ENCODE results near the gene KRTAP4-16. TPM values are rescaled to one million over a fixed set of nuclear protein-coding genes. Genes with fewer than 3 reads are reported as not detected.

Gene KRTAP4-16
- total RNA-seq, 1 experiment from 2014 or later: not detected

- no TSS peak for BruUV-seq (replicated peaks)
- no peaks in the 10 kb centered on the region for H3K9me2 ChIP-seq (ENCODE audit: insufficient read depth)
- ChIA-PET POLR2A (no interaction called here), RAD21 (ENCODE audit: low non-redundant PET in 1 of 2, low total read pairs in 2 of 2, uncharacterized antibody in 2 of 2, unreplicated experiment in 2 of 2) (no interaction called here), CTCF (no interaction called here)
- no peak overlapping the region for H3K4me2 ChIP-seq (ENCODE audit: low read length)
- H3K4me3 ChIP-seq (replicated peaks in 1 of 2; ENCODE audit: low read depth in 1 of 2, low read length in 2 of 2): no peak overlapping the region
- peaks cover 0 to 58% of the 10 kb centered on the region in 2 experiments; a peak in 2 of 4 replicates for H3K4me1 ChIP-seq (ENCODE audit: control insufficient read depth in 1 of 2, insufficient read depth in 2 of 2, low read length in 2 of 2)
- DNase-seq (ENCODE audit: low read depth, low spot score): no peak
- H3K27me3 ChIP-seq (ENCODE audit: insufficient read depth, low read length): no peaks in the 10 kb centered on the region
- H4K20me1 ChIP-seq (ENCODE audit: insufficient read depth): no peaks in the 10 kb centered on the region
- no peak overlapping the region for H2AFZ ChIP-seq (ENCODE audit: low read depth, low read length, poor library complexity, severe bottlenecking)
- H3K27ac ChIP-seq (ENCODE audit: low read depth, low read length): no peak overlapping the region
- intact Hi-C loops (cut with micrococcal nuclease): no loop called here
- TF ChIP-seq SP1 (IDR thresholded peaks at IDR 0.05; ENCODE audit: low read depth): no peak
- TF ChIP-seq ZFX (IDR thresholded peaks at IDR 0.05): no peak
- no peak for TF ChIP-seq CBX3 (IDR thresholded peaks at IDR 0.05; ENCODE audit: low read depth)
- TF ChIP-seq EZH2phosphoT487 (IDR thresholded peaks at IDR 0.05; ENCODE audit: borderline replicate concordance): no peak
- TF ChIP-seq, protein P1, sequence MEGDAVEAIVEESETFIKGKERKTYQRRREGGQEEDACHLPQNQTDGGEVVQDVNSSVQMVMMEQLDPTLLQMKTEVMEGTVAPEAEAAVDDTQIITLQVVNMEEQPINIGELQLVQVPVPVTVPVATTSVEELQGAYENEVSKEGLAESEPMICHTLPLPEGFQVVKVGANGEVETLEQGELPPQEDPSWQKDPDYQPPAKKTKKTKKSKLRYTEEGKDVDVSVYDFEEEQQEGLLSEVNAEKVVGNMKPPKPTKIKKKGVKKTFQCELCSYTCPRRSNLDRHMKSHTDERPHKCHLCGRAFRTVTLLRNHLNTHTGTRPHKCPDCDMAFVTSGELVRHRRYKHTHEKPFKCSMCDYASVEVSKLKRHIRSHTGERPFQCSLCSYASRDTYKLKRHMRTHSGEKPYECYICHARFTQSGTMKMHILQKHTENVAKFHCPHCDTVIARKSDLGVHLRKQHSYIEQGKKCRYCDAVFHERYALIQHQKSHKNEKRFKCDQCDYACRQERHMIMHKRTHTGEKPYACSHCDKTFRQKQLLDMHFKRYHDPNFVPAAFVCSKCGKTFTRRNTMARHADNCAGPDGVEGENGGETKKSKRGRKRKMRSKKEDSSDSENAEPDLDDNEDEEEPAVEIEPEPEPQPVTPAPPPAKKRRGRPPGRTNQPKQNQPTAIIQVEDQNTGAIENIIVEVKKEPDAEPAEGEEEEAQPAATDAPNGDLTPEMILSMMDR (IDR thresholded peaks at IDR 0.05 in 2 of 3, conservative IDR thresholded peaks at IDR 0.05 in 1 of 3; ENCODE audit: borderline replicate concordance in 1 of 3, insufficient read depth in 1 of 3, low read depth in 2 of 3, low read length in 2 of 3): no peak
- no peak for TF ChIP-seq EZH2 (IDR thresholded peaks at IDR 0.05)
- no peak for TF ChIP-seq TCF7L2 (IDR thresholded peaks at IDR 0.05; ENCODE audit: borderline replicate concordance, extremely low read depth, insufficient read depth, insufficient read length)
- TF ChIP-seq, protein P2, sequence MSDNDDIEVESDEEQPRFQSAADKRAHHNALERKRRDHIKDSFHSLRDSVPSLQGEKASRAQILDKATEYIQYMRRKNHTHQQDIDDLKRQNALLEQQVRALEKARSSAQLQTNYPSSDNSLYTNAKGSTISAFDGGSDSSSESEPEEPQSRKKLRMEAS (IDR thresholded peaks at IDR 0.05): no peak
- no peak for TF ChIP-seq POLR2AphosphoS5 (IDR thresholded peaks at IDR 0.05; ENCODE audit: low read depth, low read length)
- TF ChIP-seq SIN3A (IDR thresholded peaks at IDR 0.05; ENCODE audit: low read depth): no peak
- TF ChIP-seq CEBPB (IDR thresholded peaks at IDR 0.05; ENCODE audit: low read depth): no peak
- TF ChIP-seq, protein P3, sequence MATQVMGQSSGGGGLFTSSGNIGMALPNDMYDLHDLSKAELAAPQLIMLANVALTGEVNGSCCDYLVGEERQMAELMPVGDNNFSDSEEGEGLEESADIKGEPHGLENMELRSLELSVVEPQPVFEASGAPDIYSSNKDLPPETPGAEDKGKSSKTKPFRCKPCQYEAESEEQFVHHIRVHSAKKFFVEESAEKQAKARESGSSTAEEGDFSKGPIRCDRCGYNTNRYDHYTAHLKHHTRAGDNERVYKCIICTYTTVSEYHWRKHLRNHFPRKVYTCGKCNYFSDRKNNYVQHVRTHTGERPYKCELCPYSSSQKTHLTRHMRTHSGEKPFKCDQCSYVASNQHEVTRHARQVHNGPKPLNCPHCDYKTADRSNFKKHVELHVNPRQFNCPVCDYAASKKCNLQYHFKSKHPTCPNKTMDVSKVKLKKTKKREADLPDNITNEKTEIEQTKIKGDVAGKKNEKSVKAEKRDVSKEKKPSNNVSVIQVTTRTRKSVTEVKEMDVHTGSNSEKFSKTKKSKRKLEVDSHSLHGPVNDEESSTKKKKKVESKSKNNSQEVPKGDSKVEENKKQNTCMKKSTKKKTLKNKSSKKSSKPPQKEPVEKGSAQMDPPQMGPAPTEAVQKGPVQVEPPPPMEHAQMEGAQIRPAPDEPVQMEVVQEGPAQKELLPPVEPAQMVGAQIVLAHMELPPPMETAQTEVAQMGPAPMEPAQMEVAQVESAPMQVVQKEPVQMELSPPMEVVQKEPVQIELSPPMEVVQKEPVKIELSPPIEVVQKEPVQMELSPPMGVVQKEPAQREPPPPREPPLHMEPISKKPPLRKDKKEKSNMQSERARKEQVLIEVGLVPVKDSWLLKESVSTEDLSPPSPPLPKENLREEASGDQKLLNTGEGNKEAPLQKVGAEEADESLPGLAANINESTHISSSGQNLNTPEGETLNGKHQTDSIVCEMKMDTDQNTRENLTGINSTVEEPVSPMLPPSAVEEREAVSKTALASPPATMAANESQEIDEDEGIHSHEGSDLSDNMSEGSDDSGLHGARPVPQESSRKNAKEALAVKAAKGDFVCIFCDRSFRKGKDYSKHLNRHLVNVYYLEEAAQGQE (IDR thresholded peaks at IDR 0.05; ENCODE audit: low read depth): no peak
- TF ChIP-seq, protein P4, sequence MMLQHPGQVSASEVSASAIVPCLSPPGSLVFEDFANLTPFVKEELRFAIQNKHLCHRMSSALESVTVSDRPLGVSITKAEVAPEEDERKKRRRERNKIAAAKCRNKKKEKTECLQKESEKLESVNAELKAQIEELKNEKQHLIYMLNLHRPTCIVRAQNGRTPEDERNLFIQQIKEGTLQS (IDR thresholded peaks at IDR 0.05): no peak
- no peak for TF ChIP-seq FOSL1 (IDR thresholded peaks at IDR 0.05; ENCODE audit: low read depth)
- TF ChIP-seq, protein P5, sequence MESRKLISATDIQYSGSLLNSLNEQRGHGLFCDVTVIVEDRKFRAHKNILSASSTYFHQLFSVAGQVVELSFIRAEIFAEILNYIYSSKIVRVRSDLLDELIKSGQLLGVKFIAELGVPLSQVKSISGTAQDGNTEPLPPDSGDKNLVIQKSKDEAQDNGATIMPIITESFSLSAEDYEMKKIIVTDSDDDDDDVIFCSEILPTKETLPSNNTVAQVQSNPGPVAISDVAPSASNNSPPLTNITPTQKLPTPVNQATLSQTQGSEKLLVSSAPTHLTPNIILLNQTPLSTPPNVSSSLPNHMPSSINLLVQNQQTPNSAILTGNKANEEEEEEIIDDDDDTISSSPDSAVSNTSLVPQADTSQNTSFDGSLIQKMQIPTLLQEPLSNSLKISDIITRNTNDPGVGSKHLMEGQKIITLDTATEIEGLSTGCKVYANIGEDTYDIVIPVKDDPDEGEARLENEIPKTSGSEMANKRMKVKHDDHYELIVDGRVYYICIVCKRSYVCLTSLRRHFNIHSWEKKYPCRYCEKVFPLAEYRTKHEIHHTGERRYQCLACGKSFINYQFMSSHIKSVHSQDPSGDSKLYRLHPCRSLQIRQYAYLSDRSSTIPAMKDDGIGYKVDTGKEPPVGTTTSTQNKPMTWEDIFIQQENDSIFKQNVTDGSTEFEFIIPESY (IDR thresholded peaks at IDR 0.05; ENCODE audit: extremely low read depth, insufficient replicate concordance, low read length): no peak
- no peak for TF ChIP-seq SRF (IDR thresholded peaks at IDR 0.05; ENCODE audit: low read depth)
- no peak for TF ChIP-seq RAD21 (IDR thresholded peaks at IDR 0.05; ENCODE audit: low read depth)
- TF ChIP-seq POLR2A (IDR thresholded peaks at IDR 0.05; ENCODE audit: borderline replicate concordance, extremely low read depth, insufficient read depth, insufficient read length): no peak
- H3K36me3 ChIP-seq (ENCODE audit: control insufficient read depth in 1 of 2, insufficient read depth in 2 of 2, low read length in 2 of 2): peaks cover 0 to 76% of the 10 kb centered on the region in 2 experiments; a peak in 2 of 4 replicates
- no peak overlapping the region for H3K9ac ChIP-seq (ENCODE audit: low read length)
- H3K79me2 ChIP-seq (ENCODE audit: insufficient read depth, low read length): peaks cover 80% of the 10 kb centered on the region
- no peaks in the 10 kb centered on the region for H3K9me3 ChIP-seq (ENCODE audit: control insufficient read depth in 1 of 2, insufficient read depth in 1 of 2, low read depth in 1 of 2, low read length in 2 of 2)
- ATAC-seq: no peak
These were observed 25.2 kb downstream of the KRTAP4-16 start for GRCh38 chr17:41076788-41077187.
